IMR-90 (cell line): Measurements from ENCODE around the gene ARMH4. TPM values are rescaled to one million over a fixed set of nuclear protein-coding genes. Genes with fewer than 3 reads are reported as not detected.

Experiments
- ATAC-seq: fragments of 200-7000 bp; cut with Tn5 transposase; 2 replicates; pipeline ENCODE4 v1.9.1; 2020; ENCODE audit warnings: low read depth, mild to moderate bottlenecking, moderate library complexity
- BruUV-seq: library from RNA; stranded (reverse); fragments of 400-500 nt; replicated peaks from 2 replicates; lab custom pipeline; 2021; lab: Mats Ljungman, UMichigan
- CTCF ChIA-PET: fragments of 300-600 bp; formaldehyde crosslinking; extraction: SDS; loops from one replicate; lab custom pipeline; 2021; ENCODE audit warnings: antibody characterized with exemption; lab: Yijun Ruan, JAX
- POLR2A ChIA-PET: fragments of 300-600 bp; sonication (Branson Sonifier 250); formaldehyde crosslinking; loops from one replicate; lab custom pipeline; 2022; ENCODE audit warnings: antibody characterized with exemption; ENCODE audit not compliant: unreplicated experiment; lab: Charles Lee
- DNase-seq: peaks from one replicate; pipeline ENCODE4 v3.0.0; 2013
- H2AFZ ChIP-seq: replicated peaks from 2 replicates; pipeline ENCODE3; 2013; ENCODE audit warnings: low read length, mild to moderate bottlenecking; ENCODE audit not compliant: poor library complexity
- H2AK5ac ChIP-seq: 2 replicates; pipeline ENCODE4 v1.6.1; 2013; ENCODE audit warnings: low read depth, low read length, inconsistent platforms
- H2AK9ac ChIP-seq: replicated peaks from 2 replicates; pipeline ENCODE3; 2013; ENCODE audit warnings: mild to moderate bottlenecking, low read depth, low read length, moderate library complexity; ENCODE audit not compliant: poor library complexity
- H2BK120ac ChIP-seq: 2 replicates; pipeline ENCODE4 v1.6.1; 2013; ENCODE audit warnings: low read depth, low read length, inconsistent platforms
- H2BK15ac ChIP-seq: 3 replicates; pipeline ENCODE4 v1.6.1; 2013; ENCODE audit warnings: low read depth, low read length, inconsistent platforms
- H2BK20ac ChIP-seq: 2 replicates; pipeline ENCODE4 v1.6.1; 2013; ENCODE audit warnings: low read depth, mild to moderate bottlenecking, inconsistent platforms, low read length, moderate library complexity
- H2BK5ac ChIP-seq: 2 replicates; pipeline ENCODE4 v1.6.1; 2013; ENCODE audit warnings: mild to moderate bottlenecking, low read depth, low read length, inconsistent platforms; ENCODE audit not compliant: poor library complexity, severe bottlenecking
- H3K14ac ChIP-seq: replicated peaks from 2 replicates; pipeline ENCODE4 v1.6.1; 2013; ENCODE audit warnings: low read depth, low read length, inconsistent platforms
- H3K18ac ChIP-seq: 2 replicates; pipeline ENCODE4 v1.6.1; 2013; ENCODE audit warnings: low read depth, low read length, control low read depth
- H3K23ac ChIP-seq: 2 replicates; pipeline ENCODE4 v1.6.1; 2013; ENCODE audit warnings: low read depth, low read length, inconsistent platforms
- H3K27ac ChIP-seq: 2 replicates; pipeline ENCODE4 v1.5.1; 2013; ENCODE audit warnings: mild to moderate bottlenecking, control low read depth, low read length; ENCODE audit not compliant: insufficient read depth
- H3K27me3 ChIP-seq: 2 replicates; pipeline ENCODE4 v1.6.1; 2013; ENCODE audit warnings: low read length; ENCODE audit not compliant: control insufficient read depth, insufficient read depth
- H3K36me3 ChIP-seq: 2 replicates; pipeline ENCODE4 v1.6.1; 2013; ENCODE audit warnings: low read length, mixed read lengths; ENCODE audit not compliant: control insufficient read depth, insufficient read depth
- H3K4ac ChIP-seq: 2 replicates; pipeline ENCODE4 v1.6.1; 2013; ENCODE audit warnings: low read depth, low read length, inconsistent platforms
- H3K4me1 ChIP-seq: 2 replicates; pipeline ENCODE4 v1.6.1; 2013; ENCODE audit warnings: low read length, mixed read lengths; ENCODE audit not compliant: control insufficient read depth, insufficient read depth
- H3K4me2 ChIP-seq: 2 replicates; pipeline ENCODE4 v1.6.1; 2013; ENCODE audit warnings: low read depth, mild to moderate bottlenecking, control low read depth, low read length, moderate library complexity
- H3K4me3 ChIP-seq: 2 replicates; pipeline ENCODE4 v1.5.1; 2013; ENCODE audit warnings: low read depth, mild to moderate bottlenecking, control low read depth, low read length, moderate library complexity; ENCODE audit not compliant: insufficient read depth
- H3K56ac ChIP-seq: 2 replicates; pipeline ENCODE4 v1.6.1; 2013; ENCODE audit warnings: low read length, inconsistent platforms; ENCODE audit not compliant: insufficient read depth; ENCODE audit errors: extremely low read depth
- H3K79me1 ChIP-seq, 2 experiments: 2 replicates each; pipeline ENCODE4 v1.6.1; 2013; ENCODE audit warnings: low read length in 2 of 2, inconsistent platforms in 1 of 2, low read depth in 1 of 2
- H3K9ac ChIP-seq: 2 replicates; pipeline ENCODE4 v1.6.1; 2013; ENCODE audit warnings: low read depth, low read length, control low read depth
- H3K9me1 ChIP-seq: 2 replicates; pipeline ENCODE4 v1.6.1; 2013; ENCODE audit warnings: low read length, inconsistent platforms; ENCODE audit not compliant: insufficient read depth
- H3K9me3 ChIP-seq: 2 replicates; pipeline ENCODE4 v1.6.1; 2013; ENCODE audit warnings: low read length; ENCODE audit not compliant: control insufficient read depth, insufficient read depth
- H4K20me1 ChIP-seq: 2 replicates; pipeline ENCODE4 v1.6.1; 2013; ENCODE audit warnings: low read length, inconsistent platforms; ENCODE audit not compliant: insufficient read depth
- H4K5ac ChIP-seq: 2 replicates; pipeline ENCODE4 v1.6.1; 2013; ENCODE audit warnings: mild to moderate bottlenecking, low read depth, low read length, control low read depth
- H4K8ac ChIP-seq, 2 experiments: 2 replicates each; pipeline ENCODE4 v1.6.1; 2013; ENCODE audit warnings: low read depth in 2 of 2, low read length in 2 of 2, control low read depth in 1 of 2, inconsistent platforms in 1 of 2
- H4K91ac ChIP-seq: 2 replicates; pipeline ENCODE4 v1.6.1; 2013; ENCODE audit warnings: low read depth, low read length, inconsistent platforms; ENCODE audit not compliant: insufficient read depth
- CEBPB ChIP-seq: IDR thresholded peaks from 2 replicates; pipeline ENCODE4 v1.6.1; 2012; ENCODE audit warnings: low read depth, low read length, improper control_type of control experiment
- WGBS, 2 experiments: methylation state at CpG; one replicate each; pipeline versions ENCODE4 v1.1.5 to v1.1.7; 2013; ENCODE audit warnings: missing lambda C conversion rate in 2 of 2; ENCODE audit not compliant: insufficient read length in 1 of 2; ENCODE audit errors: extremely low coverage in 2 of 2; 5-methylcytosine and 5-hydroxymethylcytosine counted together
- dilution Hi-C: fragments of 300-500 bp; cut with HindIII; formaldehyde crosslinking; loops from one replicate; pipeline ENCODE4 v1.14.3; 2018; ENCODE audit warnings: low sequenced_read_pairs; ENCODE audit not compliant: unreplicated experiment
- in situ Hi-C: fragments of 300-500 bp; cut with MboI; formaldehyde crosslinking; loops from 3 replicates; pipeline ENCODE4 v1.14.3; 2019; ENCODE audit warnings: low sequenced_read_pairs, inconsistent platforms, mixed read lengths
- intact Hi-C: fragments of 100-400 bp; cut with micrococcal nuclease; formaldehyde crosslinking; loops from 2 replicates; pipeline ENCODE4 v1.10.0; 2022
- polyA plus RNA-seq, 3 experiments: library from polyadenylated mRNA; depleted of rRNA; stranded (reverse); fragments of >200 nt; gene quantifications; 2 replicates each; pipeline ENCODE4 v1.2.3, GENCODE V29; 2012; ENCODE audit warnings: low replicate concordance in 1 of 3
- total RNA-seq: library from RNA; depleted of rRNA; stranded (reverse); fragments of >200 nt; gene quantifications from 2 replicates; pipeline ENCODE4 v1.2.3, GENCODE V29; 2012

The ARMH4 gene
- total and polyA plus RNA-seq, 2 of the 4 experiments (the other 2 are of a cell fraction), result 4.6 to 5.6 TPM

DNA sequence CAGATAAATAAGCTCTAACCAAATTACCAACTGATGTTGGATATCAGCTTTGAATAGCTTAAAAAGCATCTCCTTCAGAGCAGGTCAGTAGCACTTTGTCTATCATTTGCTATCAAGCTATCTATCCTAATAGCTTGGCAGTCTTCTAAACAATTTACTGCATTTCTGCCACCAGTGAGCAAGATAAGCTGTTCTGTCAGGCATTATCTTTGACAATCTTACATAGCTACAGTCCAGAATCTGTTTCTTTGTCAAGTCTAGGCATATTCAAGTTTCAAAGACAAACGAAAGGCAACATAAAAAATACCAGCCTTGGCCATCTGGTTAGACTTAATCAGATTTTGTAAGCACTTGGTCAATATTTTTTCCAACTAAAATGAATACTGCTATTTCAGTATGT lies 5.6 kb downstream of the ARMH4 start:
- BruUV-seq, result no TSS peak
- Histone ChIP-seq H2BK15ac (no peak overlapping the region), H3K9ac (no peak overlapping the region), H2BK5ac (no peak overlapping the region), H4K20me1 (no peaks in the 10 kb centered on the region), H3K18ac (no peak overlapping the region), H3K36me3 (no peaks in the 10 kb centered on the region), H3K23ac (no peak overlapping the region), H2AFZ (no peak overlapping the region), H3K4ac (no peak overlapping the region), H2AK9ac (no peak overlapping the region), H3K27me3 (peaks cover 37% of the 10 kb centered on the region), H3K27ac (no peak overlapping the region), H4K8ac (no peak overlapping the region), H3K9me3 (no peaks in the 10 kb centered on the region), H3K4me3 (no peak overlapping the region), H3K14ac (no peak overlapping the region), H2BK120ac (no peak overlapping the region), H2BK20ac (no peak overlapping the region), H4K5ac (no peak overlapping the region), H3K4me2 (no peak overlapping the region), H4K91ac (no peak overlapping the region), H2AK5ac (no peak overlapping the region), H3K4me1 (no peaks in the 10 kb centered on the region), H3K79me1 (no peaks in the 10 kb centered on the region), H3K9me1 (no peaks in the 10 kb centered on the region), H3K56ac (no peak overlapping the region)
- ATAC-seq, result no peak
- intact Hi-C loops, result no loop called here
- ChIA-PET POLR2A (no interaction called here), CTCF (interaction anchor here (1.5 kb wide), 1 partner anchor 14 kb away, joined by 3 read pairs; no protein-coding TSS in a partner anchor)
- in situ Hi-C loops, result no loop called here
- TF ChIP-seq CEBPB, result no peak
- dilution Hi-C loops, result no loop called here
- no peak for DNase-seq
- WGBS, 2 experiments, result 20% methylated on average over 1 of the region's 1 CpG; no CpG with 5 or more reads in 1 of the 2 experiments
